CD4-positive, alpha-beta T cell treated with Interleukin-21 for 1 hour (primary cell): ENCODE results near the gene NASP.

Experiments used
- DNase-seq: peaks from one replicate; pipeline ENCODE4 v3.0.0-alpha.2; 2020

NASP gene, protein sequence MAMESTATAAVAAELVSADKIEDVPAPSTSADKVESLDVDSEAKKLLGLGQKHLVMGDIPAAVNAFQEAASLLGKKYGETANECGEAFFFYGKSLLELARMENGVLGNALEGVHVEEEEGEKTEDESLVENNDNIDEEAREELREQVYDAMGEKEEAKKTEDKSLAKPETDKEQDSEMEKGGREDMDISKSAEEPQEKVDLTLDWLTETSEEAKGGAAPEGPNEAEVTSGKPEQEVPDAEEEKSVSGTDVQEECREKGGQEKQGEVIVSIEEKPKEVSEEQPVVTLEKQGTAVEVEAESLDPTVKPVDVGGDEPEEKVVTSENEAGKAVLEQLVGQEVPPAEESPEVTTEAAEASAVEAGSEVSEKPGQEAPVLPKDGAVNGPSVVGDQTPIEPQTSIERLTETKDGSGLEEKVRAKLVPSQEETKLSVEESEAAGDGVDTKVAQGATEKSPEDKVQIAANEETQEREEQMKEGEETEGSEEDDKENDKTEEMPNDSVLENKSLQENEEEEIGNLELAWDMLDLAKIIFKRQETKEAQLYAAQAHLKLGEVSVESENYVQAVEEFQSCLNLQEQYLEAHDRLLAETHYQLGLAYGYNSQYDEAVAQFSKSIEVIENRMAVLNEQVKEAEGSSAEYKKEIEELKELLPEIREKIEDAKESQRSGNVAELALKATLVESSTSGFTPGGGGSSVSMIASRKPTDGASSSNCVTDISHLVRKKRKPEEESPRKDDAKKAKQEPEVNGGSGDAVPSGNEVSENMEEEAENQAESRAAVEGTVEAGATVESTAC

GRCh38 chr1:45583666-45584350 lies at the start of gene NASP:
NASP (plus strand) TSS chr1:45584041; CDS start chr1:45584147, 106 bp downstream.
- peak; percentile 93 for DNase-seq

DNA sequence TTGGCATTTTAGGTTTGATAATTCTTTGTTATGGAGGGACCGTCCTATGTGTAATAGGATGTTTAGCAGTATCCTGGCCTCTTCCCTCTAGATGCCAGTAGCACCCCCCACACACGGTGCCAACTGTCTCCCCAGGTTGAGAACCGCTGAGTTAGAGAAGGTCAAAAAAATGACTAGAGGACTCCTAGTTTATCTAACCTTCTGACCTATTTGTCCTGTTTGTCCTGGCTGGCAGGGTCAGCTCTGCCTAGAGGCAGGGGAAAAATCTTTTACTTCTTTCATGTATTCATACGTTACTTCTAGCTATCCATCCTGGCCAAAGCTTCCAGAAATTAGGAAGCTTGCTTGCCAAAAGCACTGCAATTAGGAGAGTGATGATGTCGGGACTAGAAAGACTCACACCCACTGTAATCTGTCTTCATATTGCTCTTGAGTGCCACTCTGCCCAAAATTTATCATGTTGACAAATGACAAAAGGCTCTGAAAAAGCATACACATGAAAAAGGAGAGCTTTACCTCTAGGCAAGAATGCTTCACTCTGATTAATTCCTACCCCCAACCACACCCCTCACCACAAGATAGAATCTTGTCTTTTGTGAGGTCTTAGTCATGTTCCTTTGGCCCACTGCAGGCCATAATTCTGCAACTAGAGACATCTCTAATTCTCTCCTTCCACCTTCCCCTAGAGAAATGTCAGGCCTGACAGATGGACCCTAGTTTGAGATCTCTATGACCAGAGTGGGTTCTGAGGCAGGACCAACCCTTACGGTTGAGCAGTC lies 47.7 kb upstream of the NASP start:
- DNase-seq: no peak

- no peak for DNase-seq
These were observed 47.0 kb upstream of the NASP start for GRCh38 chr1:45536886-45537285.

DNA sequence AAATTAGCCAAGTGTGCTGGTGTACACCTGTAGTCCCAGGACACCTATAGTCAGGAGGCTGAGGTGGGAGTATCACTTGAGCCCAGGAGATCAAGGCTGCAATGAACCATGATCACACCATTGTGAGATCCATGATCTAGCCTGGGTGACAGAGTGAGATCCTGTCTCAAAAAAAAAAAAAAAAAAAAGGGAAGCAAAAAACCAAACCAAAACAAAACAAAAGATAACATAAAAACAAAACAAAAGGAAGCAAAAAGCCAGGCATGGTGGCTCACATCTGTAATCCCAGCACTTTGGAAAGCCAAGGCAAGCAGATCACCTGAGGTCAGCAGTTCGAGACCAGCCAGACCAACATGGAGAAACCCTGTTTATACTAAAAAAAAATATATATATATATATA lies 42.6 kb upstream of the NASP start:
- no peak for DNase-seq

DNA sequence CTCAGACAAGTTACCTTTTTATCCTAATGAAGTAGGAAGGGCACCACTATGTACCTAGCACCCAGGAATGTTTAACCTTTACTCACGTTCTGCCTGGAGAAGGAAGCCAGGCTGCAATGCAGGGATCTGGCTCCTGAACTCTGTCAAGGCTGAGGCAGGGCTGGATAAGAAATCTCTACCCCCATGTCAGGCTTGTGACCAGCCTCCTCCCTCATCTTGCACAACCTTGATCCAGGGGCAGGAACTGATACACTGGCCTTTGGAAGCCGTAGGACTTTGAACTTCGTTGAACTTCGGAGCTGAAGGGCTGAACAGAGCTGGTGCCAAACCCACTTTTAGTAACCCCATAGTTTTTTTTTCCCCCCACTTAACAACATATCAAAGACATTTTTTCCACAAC lies 41.2 kb upstream of the NASP start:
- no peak for DNase-seq

GRCh38 chr1:45543581-45544417 lies 40.0 kb upstream of the NASP start:
- DNase-seq: peak; percentile 81

GRCh38 chr1:45544530-45544929 lies 39.3 kb upstream of the NASP start:
- DNase-seq: no peak

GRCh38 chr1:45545019-45545493 lies 38.8 kb upstream of the NASP start:
- no peak for DNase-seq

DNA sequence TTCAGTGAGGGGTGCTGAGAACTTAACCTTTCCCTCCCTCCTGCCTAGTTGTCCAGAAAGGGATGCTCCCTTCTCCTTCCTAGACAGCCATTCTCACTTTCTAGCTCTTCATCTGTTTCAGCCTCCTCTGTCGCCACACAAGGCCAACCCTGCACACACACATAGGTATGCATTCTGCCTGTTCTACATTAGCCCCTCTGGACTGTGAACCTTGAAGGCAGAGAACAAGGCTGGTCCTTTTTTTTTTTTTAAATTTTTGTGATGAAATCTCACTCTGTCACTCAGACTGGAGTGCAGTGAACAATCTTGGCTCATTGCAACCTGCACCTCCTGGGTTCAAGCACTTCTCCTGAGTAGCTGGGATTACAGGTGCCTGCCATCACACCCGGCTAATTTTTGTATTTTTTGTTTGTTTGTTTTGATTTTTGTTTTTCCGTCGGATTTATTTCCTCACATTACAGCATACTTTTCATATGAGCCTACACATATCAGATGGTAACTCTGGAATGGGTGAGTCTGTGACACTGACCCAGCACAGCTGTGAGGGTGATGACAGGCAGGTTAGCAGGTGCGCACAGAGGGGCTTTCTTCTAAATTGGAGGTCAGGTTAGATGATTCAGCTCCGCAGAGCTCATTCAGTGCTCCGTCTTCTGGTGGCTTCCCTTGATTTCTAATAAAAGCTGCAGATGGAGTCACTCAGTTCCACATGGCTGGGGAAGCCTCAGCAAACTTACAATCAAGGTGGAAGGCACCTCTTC lies 38.1 kb upstream of the NASP start:
- DNase-seq: no peak

- DNase-seq: peak; percentile 85
These were observed 33.2 kb upstream of the NASP start, which contains the start of gene AKR1A1 for GRCh38 chr1:45550401-45551351. AKR1A1 (plus strand) TSS chr1:45550826; CDS start chr1:45561795, 10,969 bp downstream.

DNA sequence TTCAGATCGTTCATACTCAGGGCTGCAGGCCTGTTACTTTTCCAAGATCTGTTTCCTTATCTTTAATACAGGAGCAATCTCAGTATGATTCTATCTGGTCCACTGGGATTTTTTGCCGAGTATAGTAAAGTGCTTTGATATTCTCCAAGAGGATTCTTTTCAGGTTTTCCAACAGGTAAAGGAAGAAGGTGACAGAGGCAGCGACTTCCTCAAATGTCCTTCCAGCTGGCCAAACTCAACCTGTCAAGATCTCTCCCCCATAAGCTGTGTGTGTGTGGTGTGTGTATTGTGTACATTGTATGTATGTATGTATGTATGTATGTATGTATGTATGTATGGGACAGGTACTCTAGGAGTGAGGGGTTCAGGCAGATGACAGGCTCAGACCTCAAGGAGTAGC lies 32.2 kb upstream of the NASP start:
- DNase-seq: no peak

DNA sequence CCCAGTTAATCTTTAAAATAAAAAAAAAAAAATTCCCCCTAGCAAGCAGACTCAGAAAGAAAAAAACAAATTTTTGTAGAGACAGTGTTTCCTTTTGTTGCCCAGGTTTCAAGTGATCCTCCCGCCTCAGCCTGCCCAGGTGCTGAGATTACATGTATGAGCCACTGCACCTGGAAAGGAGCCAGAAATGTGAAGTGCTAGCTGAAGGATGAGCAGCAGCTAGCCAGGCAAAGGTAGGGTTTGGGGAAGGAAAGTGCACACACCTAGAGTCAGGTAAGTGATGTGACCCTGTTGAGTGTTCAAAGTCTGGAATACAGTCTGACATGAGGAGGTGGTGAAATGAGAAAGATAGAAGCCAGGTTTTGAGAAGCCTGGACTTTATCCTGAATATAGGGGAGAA lies 31.5 kb upstream of the NASP start:
- DNase-seq: no peak

DNA sequence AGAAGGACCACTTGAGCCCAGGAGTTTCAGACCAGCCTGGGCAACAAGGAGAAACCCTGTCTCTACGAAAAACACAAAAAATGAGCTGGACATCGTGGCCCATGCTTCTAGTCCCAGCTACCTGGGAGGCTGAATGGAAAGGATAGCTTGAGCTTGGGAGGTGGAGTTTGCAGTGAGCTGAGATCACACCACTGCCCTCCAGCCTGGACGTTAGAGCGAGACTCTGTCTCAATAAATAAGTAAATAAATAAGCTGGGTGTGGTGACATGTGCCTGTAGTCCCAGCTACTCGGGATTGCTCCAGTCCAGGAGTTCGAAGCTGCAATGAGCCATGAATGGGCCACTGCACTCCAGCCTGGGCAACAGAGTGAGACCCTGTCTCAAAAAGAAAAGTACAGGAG lies 29.6 kb upstream of the NASP start:
- DNase-seq: no peak

GRCh38 chr1:45557422-45557944 lies 26.4 kb upstream of the NASP start:
- DNase-seq: no peak

DNA sequence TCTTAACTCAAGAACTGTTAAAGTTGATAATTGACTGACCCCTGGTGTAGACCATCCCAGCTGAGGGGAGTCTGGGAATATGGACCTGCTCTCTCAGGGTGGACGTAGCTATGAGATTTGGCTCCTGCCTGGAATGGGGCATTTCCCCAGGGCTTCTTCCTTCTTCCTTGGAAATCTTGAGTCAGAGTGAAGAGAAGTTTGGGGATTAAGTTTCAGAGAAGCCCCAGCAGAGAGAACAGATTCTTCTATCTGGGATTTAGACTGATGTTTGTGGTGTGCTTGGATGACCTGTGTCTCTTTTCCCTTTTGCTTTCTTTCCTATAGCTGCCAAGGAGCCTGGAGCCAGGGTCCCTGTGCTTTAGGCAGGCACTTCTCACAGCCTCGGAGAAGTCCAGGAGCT lies 20.0 kb upstream of the NASP start:
- no peak for DNase-seq

DNA sequence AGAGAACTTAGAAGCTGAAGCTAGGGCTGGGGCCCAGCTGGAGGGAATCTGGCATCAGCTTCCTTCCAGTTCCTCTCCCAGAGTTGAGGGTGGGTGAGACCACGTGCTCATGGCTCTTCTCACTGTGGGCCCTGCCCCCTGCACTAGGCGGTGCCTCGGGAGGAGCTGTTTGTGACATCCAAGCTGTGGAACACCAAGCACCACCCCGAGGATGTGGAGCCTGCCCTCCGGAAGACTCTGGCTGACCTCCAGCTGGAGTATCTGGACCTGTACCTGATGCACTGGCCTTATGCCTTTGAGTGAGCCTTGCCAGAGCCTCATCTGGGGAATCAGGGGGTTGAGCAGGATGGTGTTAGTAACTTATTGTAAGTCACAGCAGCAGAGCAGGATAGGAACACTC lies 17.1 kb upstream of the NASP start:
- no peak for DNase-seq

GRCh38 chr1:45567911-45568310 lies 15.9 kb upstream of the NASP start:
- no peak for DNase-seq

DNA sequence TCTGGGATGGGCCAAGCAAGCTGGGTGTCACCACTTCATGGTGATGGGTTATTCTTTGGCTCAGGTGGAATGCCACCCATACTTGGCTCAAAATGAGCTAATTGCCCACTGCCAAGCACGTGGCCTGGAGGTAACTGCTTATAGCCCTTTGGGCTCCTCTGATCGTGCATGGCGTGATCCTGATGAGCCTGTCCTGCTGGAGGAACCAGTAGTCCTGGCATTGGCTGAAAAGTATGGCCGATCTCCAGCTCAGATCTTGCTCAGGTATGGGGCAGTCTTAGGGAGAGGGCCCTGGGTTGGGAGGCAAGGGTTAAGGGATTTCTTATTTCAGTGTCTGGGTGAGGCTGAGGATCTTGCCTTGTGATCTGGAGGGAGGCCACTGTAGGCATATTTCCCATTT lies 15.4 kb upstream of the NASP start:
- no peak for DNase-seq

GRCh38 chr1:45569571-45569961 lies 14.3 kb upstream of the NASP start:
- DNase-seq: no peak
